ENCODE measurements around the gene MIP. TPM values are rescaled to one million over a fixed set of nuclear protein-coding genes. Genes with fewer than 3 reads are reported as not detected.
"Not testable (repeated sequence)": the region's sequence is repeated elsewhere in the genome, so short reads cannot be mapped to it uniquely, and the experiment has no call there.

MIP gene
- total RNA-seq, 1 experiment from 2014 or later: not detected

- Histone ChIP-seq H4K20me1 (ENCODE audit: insufficient read depth, low read depth, low read length) (no peaks in the 10 kb centered on the region), H3K4me2 (ENCODE audit: low read depth, low read length, poor library complexity, severe bottlenecking) (no peak overlapping the region), H3K4me1 (ENCODE audit: low read length) (peaks cover 9% of the 10 kb centered on the region), H3K27me3 (ENCODE audit: low read length) (no peaks in the 10 kb centered on the region), H3K9me2 (replicated peaks; ENCODE audit: insufficient read depth, low read length) (no peaks in the 10 kb centered on the region), H3K36me3 (ENCODE audit: insufficient read depth, low read length) (no peaks in the 10 kb centered on the region), H3K79me2 (ENCODE audit: low read length) (no peaks in the 10 kb centered on the region), H3K4me3 (ENCODE audit: low read length) (no peak overlapping the region), H3K27ac (ENCODE audit: low read length) (no peak overlapping the region), H3K9me3 (ENCODE audit: low read length) (no peaks in the 10 kb centered on the region), H2AFZ (ENCODE audit: low read length) (no peak overlapping the region), H3K9ac (ENCODE audit: low read length) (no peak overlapping the region)
- no peak for DNase-seq
Measured at GRCh38 chr12:56457817-56458216, 3.4 kb upstream of the MIP start.

DNA sequence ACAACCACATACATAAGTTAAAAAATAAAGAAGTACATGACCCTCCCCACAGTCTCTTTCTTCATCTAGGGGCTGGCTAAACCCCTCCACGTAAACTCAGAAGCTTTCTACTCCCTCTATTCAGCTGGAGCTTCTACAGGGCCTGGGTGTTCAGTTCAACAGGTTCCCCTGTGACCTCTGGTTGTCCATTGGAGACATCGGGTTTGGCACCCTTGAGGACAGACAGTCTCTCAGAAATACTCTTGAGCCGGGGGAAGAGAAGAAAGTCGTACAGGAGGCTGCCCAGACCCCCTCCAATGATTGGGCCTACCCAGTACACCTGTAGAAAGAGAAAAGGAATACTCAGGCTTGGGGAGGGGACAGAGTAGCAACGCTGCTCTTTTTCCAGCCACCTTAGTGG, 3.3 kb downstream of the MIP start:
- H3K9me3 ChIP-seq (ENCODE audit: low read length): no peaks in the 10 kb centered on the region
- no peaks in the 10 kb centered on the region for H3K9me2 ChIP-seq (replicated peaks; ENCODE audit: insufficient read depth, low read length)
- no peak overlapping the region for H2AFZ ChIP-seq (ENCODE audit: low read length)
- H3K27me3 ChIP-seq (ENCODE audit: low read length): no peaks in the 10 kb centered on the region
- no peak overlapping the region for H3K9ac ChIP-seq (ENCODE audit: low read length)
- peaks cover 19% of the 10 kb centered on the region for H3K4me1 ChIP-seq (ENCODE audit: low read length)
- no peak overlapping the region for H3K27ac ChIP-seq (ENCODE audit: low read length)
- H3K79me2 ChIP-seq (ENCODE audit: low read length): peaks cover 20% of the 10 kb centered on the region
- H3K36me3 ChIP-seq (ENCODE audit: insufficient read depth, low read length): no peaks in the 10 kb centered on the region
- no peaks in the 10 kb centered on the region for H4K20me1 ChIP-seq (ENCODE audit: insufficient read depth, low read depth, low read length)
- DNase-seq: no peak
- no peak overlapping the region for H3K4me3 ChIP-seq (ENCODE audit: low read length)
- H3K4me2 ChIP-seq (ENCODE audit: low read depth, low read length, poor library complexity, severe bottlenecking): no peak overlapping the region

- Histone ChIP-seq H3K36me3 (ENCODE audit: insufficient read depth, low read length) (no peaks in the 10 kb centered on the region), H3K9me3 (ENCODE audit: low read length) (no peaks in the 10 kb centered on the region), H3K79me2 (ENCODE audit: low read length) (peaks cover 24% of the 10 kb centered on the region), H3K4me3 (ENCODE audit: low read length) (peak overlapping the region; percentile 80; the same call in 1 of the 2 replicates), H3K27me3 (ENCODE audit: low read length) (no peaks in the 10 kb centered on the region), H3K27ac (ENCODE audit: low read length) (no peak overlapping the region), H4K20me1 (ENCODE audit: insufficient read depth, low read depth, low read length) (no peaks in the 10 kb centered on the region), H3K4me2 (ENCODE audit: low read depth, low read length, poor library complexity, severe bottlenecking) (peak overlapping the region; percentile 85), H2AFZ (ENCODE audit: low read length) (no peak overlapping the region), H3K9ac (ENCODE audit: low read length) (peak overlapping the region; percentile 86; the same call in 1 of the 2 replicates), H3K9me2 (replicated peaks; ENCODE audit: insufficient read depth, low read length) (no peaks in the 10 kb centered on the region), H3K4me1 (ENCODE audit: low read length) (peaks cover 19% of the 10 kb centered on the region)
- no peak for DNase-seq
Measured at GRCh38 chr12:56450241-56450640, 4.2 kb downstream of the MIP start.

GRCh38 chr12:56449622-56449984, 4.9 kb downstream of the MIP start:
- H3K27ac ChIP-seq (ENCODE audit: low read length): peak overlapping the region; percentile 75; the same call in 1 of the 2 replicates
- H4K20me1 ChIP-seq (ENCODE audit: insufficient read depth, low read depth, low read length): no peaks in the 10 kb centered on the region
- H3K9ac ChIP-seq (ENCODE audit: low read length): peak overlapping the region; percentile 86
- H3K79me2 ChIP-seq (ENCODE audit: low read length): peaks cover 28% of the 10 kb centered on the region
- peak overlapping the region; percentile 85 for H3K4me2 ChIP-seq (ENCODE audit: low read depth, low read length, poor library complexity, severe bottlenecking)
- peak overlapping the region; percentile 80 for H3K4me3 ChIP-seq (ENCODE audit: low read length)
- H3K27me3 ChIP-seq (ENCODE audit: low read length): no peaks in the 10 kb centered on the region
- DNase-seq: no peak
- no peaks in the 10 kb centered on the region for H3K9me3 ChIP-seq (ENCODE audit: low read length)
- H3K9me2 ChIP-seq (replicated peaks; ENCODE audit: insufficient read depth, low read length): no peaks in the 10 kb centered on the region
- H2AFZ ChIP-seq (ENCODE audit: low read length): no peak overlapping the region; the same call in 1 of the 2 replicates
- H3K36me3 ChIP-seq (ENCODE audit: insufficient read depth, low read length): no peaks in the 10 kb centered on the region
- H3K4me1 ChIP-seq (ENCODE audit: low read length): peaks cover 19% of the 10 kb centered on the region

- H3K36me3 ChIP-seq (ENCODE audit: insufficient read depth, low read length): no peaks in the 10 kb centered on the region
- H3K4me2 ChIP-seq (ENCODE audit: low read depth, low read length, poor library complexity, severe bottlenecking): peak within 1 kb of the TSS; percentile 85
- H3K79me2 ChIP-seq (ENCODE audit: low read length): peaks cover 34% of the 10 kb centered on the region
- H3K9me2 ChIP-seq (replicated peaks; ENCODE audit: insufficient read depth, low read length): no peaks in the 10 kb centered on the region
- H3K27me3 ChIP-seq (ENCODE audit: low read length): no peaks in the 10 kb centered on the region
- peak within 1 kb of the TSS; percentile 27; the same call in 1 of the 2 replicates for H2AFZ ChIP-seq (ENCODE audit: low read length)
- peaks cover 19% of the 10 kb centered on the region for H3K4me1 ChIP-seq (ENCODE audit: low read length)
- no peaks in the 10 kb centered on the region for H3K9me3 ChIP-seq (ENCODE audit: low read length)
- peak within 1 kb of the TSS; percentile 86 for H3K9ac ChIP-seq (ENCODE audit: low read length)
- no peaks in the 10 kb centered on the region for H4K20me1 ChIP-seq (ENCODE audit: insufficient read depth, low read depth, low read length)
- peak; percentile 96 for DNase-seq
- H3K27ac ChIP-seq (ENCODE audit: low read length): peak within 1 kb of the TSS; percentile 75
- H3K4me3 ChIP-seq (ENCODE audit: low read length): peak within 1 kb of the TSS; percentile 80
Measured at GRCh38 chr12:56448860-56449621, 5.4 kb downstream of the MIP start, which contains the start of gene TIMELESS. Gene TIMELESS (minus strand): TSS chr12:56449426. CDS start chr12:56434170, 15,256 bp downstream.

DNA sequence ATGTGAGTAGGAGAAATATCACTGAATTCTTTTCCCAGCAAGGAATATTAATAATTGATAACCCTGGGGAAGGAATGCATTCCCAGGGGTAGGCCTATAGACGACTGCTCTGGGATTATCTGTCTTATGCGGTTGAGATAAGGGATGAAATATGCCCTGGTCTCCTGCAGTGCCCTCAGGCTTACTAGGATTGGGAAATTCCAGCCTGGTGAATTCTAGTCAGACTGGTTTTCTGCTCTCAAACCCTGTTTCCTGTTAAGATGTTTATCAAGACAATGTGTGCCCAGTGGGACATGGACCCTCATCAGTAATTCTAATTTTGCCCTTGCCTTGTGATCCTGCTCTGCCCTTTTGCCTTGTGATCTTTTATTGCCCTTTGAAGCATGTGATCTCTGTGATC, 11.2 kb downstream of the MIP start:
- H3K79me2 ChIP-seq (ENCODE audit: low read length): peaks cover 79% of the 10 kb centered on the region
- H3K36me3 ChIP-seq (ENCODE audit: insufficient read depth, low read length); H3K9ac ChIP-seq (ENCODE audit: low read length): not testable (repeated sequence)

GRCh38 chr12:56437430-56438176, 16.9 kb downstream of the MIP start:
- Histone ChIP-seq H4K20me1 (ENCODE audit: insufficient read depth, low read depth, low read length) (no peaks in the 10 kb centered on the region), H3K9me2 (replicated peaks; ENCODE audit: insufficient read depth, low read length) (no peaks in the 10 kb centered on the region), H3K4me1 (ENCODE audit: low read length) (no peaks in the 10 kb centered on the region), H2AFZ (ENCODE audit: low read length) (no peak overlapping the region), H3K27me3 (ENCODE audit: low read length) (no peaks in the 10 kb centered on the region), H3K4me2 (ENCODE audit: low read depth, low read length, poor library complexity, severe bottlenecking) (no peak overlapping the region), H3K9me3 (ENCODE audit: low read length) (no peaks in the 10 kb centered on the region), H3K27ac (ENCODE audit: low read length) (no peak overlapping the region), H3K4me3 (ENCODE audit: low read length) (no peak overlapping the region), H3K79me2 (ENCODE audit: low read length) (peaks cover 70% of the 10 kb centered on the region), H3K9ac (ENCODE audit: low read length) (no peak overlapping the region), H3K36me3 (ENCODE audit: insufficient read depth, low read length) (no peaks in the 10 kb centered on the region)
- no peak for DNase-seq

More for the DNA sequence above, 11.2 kb downstream of the MIP start:
- H3K27me3 ChIP-seq (ENCODE audit: low read length); H3K4me1 ChIP-seq (ENCODE audit: low read length); H3K4me3 ChIP-seq (ENCODE audit: low read length); H3K9me2 ChIP-seq (replicated peaks; ENCODE audit: insufficient read depth, low read length); DNase-seq; H4K20me1 ChIP-seq (ENCODE audit: insufficient read depth, low read depth, low read length); H3K27ac ChIP-seq (ENCODE audit: low read length); H3K4me2 ChIP-seq (ENCODE audit: low read depth, low read length, poor library complexity, severe bottlenecking); H2AFZ ChIP-seq (ENCODE audit: low read length); H3K9me3 ChIP-seq (ENCODE audit: low read length): not testable (repeated sequence)

GRCh38 chr12:56434828-56435227, 19.6 kb downstream of the MIP start:
- Histone ChIP-seq H3K9ac (ENCODE audit: low read length) (no peak overlapping the region), H3K27me3 (ENCODE audit: low read length) (no peaks in the 10 kb centered on the region), H2AFZ (ENCODE audit: low read length) (no peak overlapping the region), H3K27ac (ENCODE audit: low read length) (no peak overlapping the region), H3K4me2 (ENCODE audit: low read depth, low read length, poor library complexity, severe bottlenecking) (no peak overlapping the region), H3K36me3 (ENCODE audit: insufficient read depth, low read length) (peaks cover 11% of the 10 kb centered on the region; the same call in 1 of the 2 replicates), H3K4me3 (ENCODE audit: low read length) (no peak overlapping the region), H3K79me2 (ENCODE audit: low read length) (peaks cover 44% of the 10 kb centered on the region), H4K20me1 (ENCODE audit: insufficient read depth, low read depth, low read length) (no peaks in the 10 kb centered on the region), H3K4me1 (ENCODE audit: low read length) (no peaks in the 10 kb centered on the region), H3K9me3 (ENCODE audit: low read length) (no peaks in the 10 kb centered on the region), H3K9me2 (replicated peaks; ENCODE audit: insufficient read depth, low read length) (no peaks in the 10 kb centered on the region)
- DNase-seq: no peak

Data from Karpas-422 (cell line).